Posterior cingulate gyrus (tissue), 11 donors: ENCODE measurements around the gene GIMAP6.
"Not testable (repeated sequence)": the region's sequence is repeated elsewhere in the genome, so short reads cannot be mapped to it uniquely, and the experiment has no call there.

Experiments used
- DNase-seq, 10 donors: peaks; one replicate each; pipeline versions ENCODE4 v3.0.0 to v3.0.0-alpha.2; 2020 to 2021; ENCODE audit warnings: mixed read lengths in 3 of 10
- intact Hi-C: fragments of 100-400 bp; cut with DNase I; formaldehyde crosslinking; loops from one replicate; pipeline ENCODE4 v1.15.1; 2023

Gene GIMAP6

GRCh38 chr7:150587551-150587950 lies 44.6 kb downstream of the GIMAP6 start:
- intact Hi-C loops, result no loop called here
- DNase-seq, result no peak

DNA sequence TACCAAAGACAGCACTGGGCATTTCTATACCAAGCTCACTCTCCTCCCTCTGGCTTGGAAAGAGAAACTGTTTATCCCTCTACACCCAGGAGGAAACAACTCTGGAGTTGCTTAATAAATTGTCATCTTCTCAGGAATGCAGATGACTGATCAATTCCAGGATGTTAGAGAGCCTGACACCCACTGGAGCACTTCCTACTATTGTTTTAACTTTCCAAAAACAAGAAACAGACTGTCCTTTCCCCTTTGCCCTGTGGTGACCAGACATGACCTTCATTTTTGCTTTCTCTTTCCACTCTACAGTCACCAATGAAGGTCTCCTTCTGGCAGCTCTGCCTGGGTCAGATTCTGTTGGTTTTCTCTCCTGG lies 45.4 kb downstream of the GIMAP6 start:
- no peak for DNase-seq
- intact Hi-C loops, result no loop called here

DNA sequence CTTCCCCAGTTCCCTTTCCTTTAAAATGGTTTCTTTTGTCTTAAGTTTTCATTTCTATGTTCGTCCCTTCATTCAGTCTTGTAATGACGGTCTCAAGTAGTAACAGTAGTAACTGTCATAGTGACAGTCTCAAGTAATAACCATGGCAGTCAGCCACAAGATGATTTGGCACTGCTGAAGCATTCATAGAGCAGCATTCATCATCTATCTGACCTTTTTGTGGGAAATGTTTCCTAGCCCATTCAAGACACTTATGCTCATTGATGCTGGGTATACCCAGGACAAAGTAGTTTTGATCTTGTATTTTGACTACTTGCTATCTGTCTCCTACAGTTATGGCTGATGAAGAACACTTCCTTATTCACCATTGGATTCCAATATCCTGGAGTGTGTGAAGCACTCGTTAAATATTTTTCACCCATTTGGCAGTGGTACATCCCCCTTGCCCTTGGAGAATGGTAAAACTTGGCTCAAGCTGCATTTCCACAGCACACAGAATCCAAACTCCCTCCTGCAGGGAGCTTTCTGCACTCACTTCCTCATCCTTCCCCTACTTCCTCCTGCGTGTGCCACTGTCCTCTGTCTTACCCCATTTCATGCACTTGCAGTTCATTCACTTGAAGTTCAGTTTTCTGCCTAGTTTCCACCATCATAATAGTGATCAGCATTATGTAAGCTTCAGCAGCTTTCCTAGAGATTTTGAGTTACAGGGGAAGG lies 46.0 kb downstream of the GIMAP6 start:
- no peak for DNase-seq
- intact Hi-C loops, result no loop called here

- intact Hi-C loops, result no loop called here
- no peak for DNase-seq
Observed at GRCh38 chr7:150585199-150585598, 47.0 kb downstream of the GIMAP6 start.

DNA sequence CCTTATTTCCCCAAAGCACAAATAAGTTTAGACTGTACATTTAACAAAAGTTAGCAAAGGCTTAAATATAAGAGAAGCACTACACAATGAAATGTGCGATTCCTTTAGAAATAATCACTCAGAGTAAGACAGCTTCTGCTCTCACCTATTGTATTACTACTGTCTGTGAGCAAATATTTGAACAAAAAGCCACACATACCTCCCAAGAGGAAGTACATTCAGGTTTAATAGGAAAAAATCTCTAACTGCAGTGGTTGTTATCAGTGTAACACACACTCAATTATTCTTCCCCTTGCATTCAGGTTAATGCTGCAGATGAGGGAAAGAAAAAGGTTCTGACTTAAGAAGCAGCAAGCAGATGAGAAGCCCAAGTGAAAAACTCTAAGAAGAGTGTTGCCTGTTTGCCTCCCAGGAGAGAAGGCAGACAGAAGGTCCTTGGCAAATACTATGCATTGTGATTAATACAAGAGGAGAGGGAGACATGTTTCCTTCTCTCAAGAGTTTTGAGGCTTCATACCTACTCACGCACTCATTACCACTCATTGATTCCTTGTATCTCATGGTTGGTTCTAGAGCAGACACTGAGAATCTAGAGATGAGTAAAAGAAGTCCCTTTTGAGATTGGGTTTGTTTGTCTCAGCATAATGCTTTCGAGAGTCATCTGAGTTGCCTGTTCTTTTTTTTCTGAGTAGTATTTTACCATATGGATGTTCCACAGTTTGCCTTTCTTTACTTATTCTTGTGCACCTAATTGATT lies 51.4 kb downstream of the GIMAP6 start:
- intact Hi-C loops, result no loop called here
- no peak for DNase-seq

DNA sequence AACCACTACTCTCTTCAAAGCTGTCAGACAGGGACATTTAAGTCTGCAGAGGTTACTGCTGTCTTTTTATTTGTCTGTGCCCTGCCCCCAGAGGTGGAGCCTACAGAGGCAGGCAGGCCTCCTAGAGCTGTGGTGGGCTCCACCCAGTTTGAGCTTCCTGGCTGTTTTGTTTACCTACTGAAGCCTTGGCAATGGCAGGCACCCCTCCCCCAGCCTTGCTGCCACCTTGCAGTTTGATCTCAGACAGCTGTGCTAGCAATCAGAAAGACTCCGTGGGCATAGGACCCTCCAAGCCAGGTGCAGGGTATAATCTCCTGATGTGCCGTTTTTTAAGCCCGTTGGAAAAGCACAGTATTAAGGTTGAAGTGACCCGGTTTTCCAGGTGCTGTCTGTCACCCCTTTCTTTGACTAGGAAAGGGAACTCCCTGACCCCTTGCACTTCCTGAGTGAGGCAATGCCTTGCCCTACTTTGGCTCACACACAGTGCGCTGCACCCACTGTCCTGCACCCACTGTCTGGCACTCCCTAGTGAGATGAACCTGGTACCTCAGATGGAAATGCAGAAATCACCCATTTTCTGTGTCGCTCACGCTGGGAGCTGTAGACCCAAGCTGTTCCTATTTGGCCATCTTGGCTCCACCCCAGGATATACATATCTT lies 52.1 kb downstream of the GIMAP6 start:
- DNase-seq, intact Hi-C loops: not testable (repeated sequence)
